K562 (cell line): ENCODE measurements around the gene RNF215. TPM values are rescaled to one million over a fixed set of nuclear protein-coding genes. Genes with fewer than 3 reads are reported as not detected.

ENCODE experiments used
- CBFA2T2 ChIP-seq: fragments of 450-650 bp; conservative IDR thresholded peaks from 2 replicates; pipeline ENCODE4 v1.6.1; 2017; ENCODE audit warnings: mild to moderate bottlenecking
- CCNT2 ChIP-seq: IDR thresholded peaks from 2 replicates; pipeline ENCODE4 v1.6.1; 2011; ENCODE audit warnings: borderline replicate concordance, low read depth, mild to moderate bottlenecking, moderate library complexity, mixed read lengths, low read length; ENCODE audit not compliant: insufficient read length; ENCODE audit errors: extremely low read depth
- EZH2 ChIP-seq: IDR thresholded peaks from 2 replicates; pipeline ENCODE4 v1.6.1; 2012; ENCODE audit warnings: low read depth, mild to moderate bottlenecking, inconsistent platforms, low read length, borderline replicate concordance
- FOXM1 ChIP-seq, 2 experiments: fragments of 450-650 bp in 1 of 2; sonication (generic) in 1 of 2; formaldehyde crosslinking in 1 of 2; IDR thresholded peaks; 2 replicates each; pipeline versions ENCODE4 v1.6.1 to v1.9.0; 2017 to 2022; ENCODE audit warnings: low read depth in 2 of 2, mild to moderate bottlenecking in 2 of 2, missing genetic modification reagents in 1 of 2, moderate library complexity in 1 of 2
- GMEB1 ChIP-seq: fragments of 250-450 bp; sonication (Bioruptor Pico); IDR thresholded peaks from 2 replicates; pipeline ENCODE4 v1.4.0; 2020; ENCODE audit warnings: mild to moderate bottlenecking
- MCM5 ChIP-seq: fragments of 450-650 bp; IDR thresholded peaks from 2 replicates; pipeline ENCODE4 v1.6.1; 2016; ENCODE audit warnings: low read depth
- MEF2A ChIP-seq: IDR thresholded peaks from 2 replicates; pipeline ENCODE4 v1.6.1; 2011; ENCODE audit warnings: low read depth, mild to moderate bottlenecking, low read length, moderate library complexity; ENCODE audit not compliant: control insufficient read depth
- MTA1 ChIP-seq: fragments of 450-650 bp; IDR thresholded peaks from 2 replicates; pipeline ENCODE4 v1.6.1; 2017; ENCODE audit warnings: borderline replicate concordance
- NCOA1 ChIP-seq: fragments of 450-650 bp; IDR thresholded peaks from 2 replicates; pipeline ENCODE4 v1.6.1; 2016; ENCODE audit warnings: low read depth
- NCOA2 ChIP-seq, 2 experiments: fragments of 450-650 bp; IDR thresholded peaks; 2 replicates each; pipeline ENCODE4 v1.6.1; 2018; ENCODE audit warnings: mild to moderate bottlenecking in 2 of 2, moderate library complexity in 1 of 2; ENCODE audit not compliant: partially characterized antibody in 2 of 2
- NRF1 ChIP-seq, 2 experiments: fragments of 450-650 bp; IDR thresholded peaks in 1 of 2; conservative IDR thresholded peaks in 1 of 2; 2 replicates each; pipeline ENCODE4 v1.6.1; 2014; ENCODE audit warnings: mild to moderate bottlenecking in 2 of 2
- PML ChIP-seq: IDR thresholded peaks from 2 replicates; pipeline ENCODE4 v1.6.1; 2012; ENCODE audit warnings: low read length, inconsistent platforms
- POLR3A ChIP-seq: IDR thresholded peaks from 2 replicates; pipeline ENCODE4 v1.6.1; 2011; ENCODE audit warnings: borderline replicate concordance, mild to moderate bottlenecking, moderate library complexity; ENCODE audit not compliant: insufficient read length, insufficient read depth; ENCODE audit errors: extremely low read depth
- SRSF7 ChIP-seq: fragments of 200-400 bp; formaldehyde crosslinking; optimal IDR thresholded peaks from 2 replicates; pipeline ENCODE3; 2017; ENCODE audit warnings: mild to moderate bottlenecking, low read depth, low read length
- TCF3 ChIP-seq: sonication (generic); formaldehyde crosslinking; IDR thresholded peaks from 2 replicates; pipeline ENCODE4 v1.4.0; 2020; ENCODE audit warnings: mild to moderate bottlenecking, missing genetic modification reagents
- TCF7 ChIP-seq: sonication (generic); IDR thresholded peaks from 2 replicates; pipeline ENCODE4 v1.6.1; 2016; ENCODE audit warnings: antibody characterized with exemption, borderline replicate concordance
- TFE3 ChIP-seq: fragments of 450-650 bp; formaldehyde crosslinking; IDR thresholded peaks from 2 replicates; pipeline ENCODE4 v1.4.0; 2020; ENCODE audit warnings: mild to moderate bottlenecking, mixed read lengths
- ZBTB33 ChIP-seq: sonication (generic); formaldehyde crosslinking; IDR thresholded peaks from 2 replicates; pipeline ENCODE4 v1.8.1; 2023; ENCODE audit warnings: mild to moderate bottlenecking, missing genetic modification reagents
- ZNF253 ChIP-seq: fragments of 250-450 bp; sonication (Bioruptor Pico); conservative IDR thresholded peaks from 2 replicates; pipeline ENCODE4 v1.6.1; 2021; ENCODE audit warnings: mild to moderate bottlenecking
- ZNF354B ChIP-seq: fragments of 250-450 bp; sonication (Bioruptor Pico); IDR thresholded peaks from 2 replicates; pipeline ENCODE4 v1.4.0; 2020
- polyA plus RNA-seq, 8 experiments: library from polyadenylated mRNA; depleted of rRNA in 4 of 8; stranded (reverse) in 5 of 8; unstranded in 3 of 8; fragments of >200 nt; fragmentation: Nextera tagmentation in 2 of 8; fragmentation: Illumina TruSeq in 1 of 8; extraction: Ambion mirVana in 2 of 8; extraction: Trizol in 1 of 8; gene quantifications; 2 replicates each; pipeline versions ENCODE4 v1.2.1 to v1.2.3, GENCODE V29; 2011 to 2014; ENCODE audit warnings: inconsistent platforms in 1 of 8, missing spikeins in 1 of 8
- total RNA-seq, 7 experiments: library from RNA; depleted of rRNA in 6 of 7; stranded (reverse); fragments of >200 nt in 6 of 7; fragmentation: Illumina TruSeq in 2 of 7; extraction: Trizol in 2 of 7; gene quantifications; 2 replicates each; pipeline versions ENCODE4 v1.2.1 to v1.2.3, GENCODE V29; 2011 to 2021; ENCODE audit warnings: low replicate concordance in 1 of 7

RNF215 gene
- total and polyA plus RNA-seq, 9 of the 15 experiments (the other 6 are each of a cell fraction or from before 2014, with no cell fraction given), result 0.08 to 9.8 (median 2.7) TPM

GRCh38 chr22:30423959-30424533, 36.8 kb upstream of the RNF215 start (continued):
- TF ChIP-seq SRSF7 (no peak), FOXM1 (IDR thresholded peaks at IDR 0.05; ENCODE audit: low read depth) (peak; percentile 31; the same call in 1 of the 2 replicates), FOXM1 (CRISPR knock-in tag; IDR thresholded peaks at IDR 0.05; ENCODE audit: low read depth) (no peak), TCF3 (CRISPR knock-in tag) (no peak; the same call in 1 of the 2 replicates), NCOA2 (IDR thresholded peaks at IDR 0.05; ENCODE audit: partially characterized antibody in 2 of 2) (peak in 1 of 2 experiments; percentile 98), NRF1 (conservative IDR thresholded peaks at IDR 0.05 in 1 of 2, IDR thresholded peaks at IDR 0.05 in 1 of 2) (peak; percentile 94 to 95), MEF2A (no peak), EZH2 (no peak), CBFA2T2 (peak; percentile 78), PML (0 out of 2 replicates have a peak, but pooled peaks have one; percentile 18), GMEB1 (CRISPR knock-in tag) (peak; percentile 93), ZBTB33 (CRISPR knock-in tag) (no peak), TFE3 (CRISPR knock-in tag) (peak; percentile 98), POLR3A (no peak), MTA1 (0 out of 2 replicates have a peak, but pooled peaks have one; percentile 29), CCNT2 (peak; percentile 67), ZNF354B (CRISPR knock-in tag) (no peak), MCM5 (no peak), TCF7 (no peak), ZNF253 (CRISPR knock-in tag) (no peak), NCOA1 (peak; percentile 29; the same call in 1 of the 2 replicates)
